ENCODE data around the gene TNFRSF8.
"Not testable (repeated sequence)": the region's sequence is repeated elsewhere in the genome, so short reads cannot be mapped to it uniquely, and the experiment has no call there.

The TNFRSF8 gene

DNA sequence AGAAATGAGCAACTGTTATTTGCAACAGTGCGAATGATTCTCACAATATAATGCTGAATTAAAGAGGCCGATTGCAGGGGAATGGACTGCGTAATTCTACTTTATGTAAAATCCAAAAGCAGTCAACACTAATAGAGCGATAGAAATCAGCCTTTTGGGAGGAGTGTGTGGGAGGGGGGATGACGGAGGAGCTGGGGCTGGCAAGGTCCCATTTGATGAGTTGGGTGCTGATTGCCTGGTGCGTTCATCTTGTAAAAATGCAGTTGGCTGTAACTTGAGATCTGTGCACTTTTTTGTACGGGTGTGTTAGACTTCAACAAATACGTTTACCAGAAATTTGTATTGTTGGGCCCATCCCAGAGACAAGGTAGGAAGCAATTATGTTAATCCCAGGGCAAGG, 20.7 kb downstream of the TNFRSF8 start:
- no peak overlapping the region for H3K4me3 ChIP-seq (ENCODE audit: low read depth, low read length)

DNA sequence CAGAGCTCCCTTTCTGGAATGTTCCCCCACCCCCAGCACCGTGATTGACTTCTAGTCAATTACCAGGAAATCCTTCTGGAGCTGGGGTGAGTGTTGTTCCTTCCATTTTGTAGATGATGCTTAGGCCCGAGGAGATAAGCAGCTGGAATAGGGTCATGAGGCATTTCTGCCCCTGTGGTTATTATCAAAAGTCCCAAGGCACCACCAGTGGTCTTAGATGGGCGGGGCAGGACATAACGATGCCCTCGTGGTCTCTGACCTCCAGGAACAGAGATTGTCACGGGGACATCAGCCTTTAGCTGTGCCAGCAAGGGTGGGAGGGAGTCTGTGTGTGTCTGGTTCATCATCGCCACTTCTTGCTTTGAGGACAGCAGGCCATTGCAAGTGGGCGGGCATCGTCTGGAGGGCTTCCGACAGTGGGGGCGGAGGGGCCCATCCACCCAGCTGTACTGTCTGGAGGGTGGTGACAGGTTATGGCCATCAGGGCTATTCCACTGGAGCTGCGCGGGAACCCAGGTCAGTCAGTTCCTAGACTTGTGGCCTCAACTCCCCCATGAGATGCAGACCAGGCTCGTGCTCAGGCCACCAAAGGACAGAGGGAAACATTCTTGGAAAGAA, 22.6 kb downstream of the TNFRSF8 start:
- H3K4me3 ChIP-seq (ENCODE audit: low read depth, low read length): no peak overlapping the region

DNA sequence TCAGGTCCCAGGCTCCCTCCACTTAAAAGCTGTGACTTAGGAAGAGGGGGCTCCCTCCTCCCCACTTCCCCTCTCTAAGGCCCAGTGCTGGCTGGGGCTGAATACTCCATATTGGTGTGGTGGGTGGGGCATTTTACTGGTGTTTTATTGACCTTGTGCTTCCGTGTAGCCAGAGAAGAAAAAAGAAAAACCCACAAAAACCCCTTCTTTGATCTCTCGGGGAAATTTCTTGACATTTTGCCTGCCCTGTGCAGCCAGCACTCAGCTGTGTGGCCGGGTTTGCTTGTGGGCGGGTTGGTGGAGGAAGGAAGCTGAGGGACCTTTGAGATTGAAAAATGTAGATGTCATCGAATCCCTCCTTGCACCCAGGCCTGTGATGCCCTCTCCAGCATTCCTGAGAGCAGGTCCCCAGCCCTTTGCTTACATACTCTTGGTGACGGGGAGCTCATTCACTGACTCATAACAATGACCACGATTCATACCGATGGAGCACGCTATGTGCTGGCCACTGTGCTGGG, 24.8 kb downstream of the TNFRSF8 start:
- H3K4me3 ChIP-seq (ENCODE audit: low read depth, low read length): no peak overlapping the region

DNA sequence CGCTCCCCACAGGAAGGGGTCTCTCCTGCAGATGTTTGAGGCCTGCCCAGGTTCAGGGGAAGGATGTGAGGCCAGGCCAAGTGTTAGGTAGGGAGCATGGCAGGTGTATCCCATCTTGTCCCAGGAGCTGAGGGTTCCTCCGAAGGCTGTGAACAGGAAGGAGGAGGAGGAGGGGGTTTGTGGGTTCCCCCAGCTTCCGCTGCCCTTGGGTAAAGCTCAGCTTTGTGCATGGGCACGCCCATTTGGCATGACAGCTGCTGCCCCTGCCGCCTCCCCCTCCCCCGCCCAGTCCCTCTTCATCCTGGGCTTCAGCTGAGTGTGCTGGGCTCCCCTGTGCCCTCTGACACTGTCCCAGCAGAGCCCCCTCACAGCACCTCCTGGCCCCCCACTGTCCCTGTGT, 25.5 kb downstream of the TNFRSF8 start:
- no peak overlapping the region for H3K4me3 ChIP-seq (ENCODE audit: low read depth, low read length)

DNA sequence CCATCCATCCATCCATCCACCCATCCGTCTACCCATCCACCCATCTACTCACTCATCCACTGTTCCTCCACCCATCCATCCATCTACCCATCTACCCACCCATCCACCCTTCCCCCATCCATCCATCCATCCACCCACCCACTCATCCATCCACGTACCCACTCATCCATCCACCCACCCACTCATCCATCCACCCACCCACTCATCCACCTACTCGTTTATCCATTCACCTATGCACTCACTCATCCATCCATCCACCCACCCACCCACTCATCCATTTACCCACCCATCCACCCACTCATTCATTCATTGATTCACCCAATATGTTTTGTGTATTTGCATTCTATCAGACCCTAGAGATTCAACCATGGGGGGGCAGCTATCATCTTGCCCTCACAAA, 27.2 kb downstream of the TNFRSF8 start:
- H3K4me3 ChIP-seq (ENCODE audit: low read depth, low read length): no peak overlapping the region

DNA sequence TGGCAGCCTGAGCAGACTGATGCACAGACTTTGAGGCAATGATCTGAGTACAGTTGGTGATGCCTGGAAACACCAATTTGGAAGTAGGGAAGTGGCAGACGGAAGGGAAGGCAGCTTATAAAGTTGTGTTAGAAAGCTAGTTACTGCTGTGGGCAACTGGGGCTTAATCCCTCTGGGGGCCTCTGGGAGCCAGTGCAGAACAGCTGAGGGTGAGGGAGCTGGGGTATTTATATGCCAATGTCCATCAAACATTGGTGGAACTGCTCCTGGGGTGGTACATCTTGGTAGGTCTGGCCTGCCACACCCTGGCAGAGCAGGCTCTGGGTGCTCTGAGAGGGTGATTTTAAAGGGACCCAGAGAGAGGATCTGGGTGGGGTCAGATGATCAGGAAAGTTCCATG, 28.1 kb downstream of the TNFRSF8 start:
- H3K4me3 ChIP-seq (ENCODE audit: low read depth, low read length): no peak overlapping the region

DNA sequence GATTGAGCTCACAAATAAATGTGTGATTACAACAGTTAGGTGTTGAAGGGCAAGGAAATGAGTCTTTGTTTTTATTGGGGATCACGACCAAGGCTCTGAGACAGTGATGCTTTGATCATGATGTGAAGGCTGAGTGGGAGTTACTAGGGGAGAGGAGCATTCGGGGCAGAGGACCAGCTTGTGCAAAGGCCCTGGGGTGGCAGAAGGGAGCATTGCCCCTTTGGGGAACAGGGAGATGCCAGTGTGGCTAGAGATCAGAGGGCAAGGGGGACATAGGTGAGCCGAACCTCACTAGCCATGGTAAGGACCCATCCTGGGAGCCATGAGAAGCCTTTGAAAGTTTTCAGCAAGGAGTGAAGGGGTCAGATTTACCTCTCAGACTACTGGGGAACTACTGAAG, 31.1 kb downstream of the TNFRSF8 start:
- H3K4me3 ChIP-seq (ENCODE audit: low read depth, low read length): no peak overlapping the region

DNA sequence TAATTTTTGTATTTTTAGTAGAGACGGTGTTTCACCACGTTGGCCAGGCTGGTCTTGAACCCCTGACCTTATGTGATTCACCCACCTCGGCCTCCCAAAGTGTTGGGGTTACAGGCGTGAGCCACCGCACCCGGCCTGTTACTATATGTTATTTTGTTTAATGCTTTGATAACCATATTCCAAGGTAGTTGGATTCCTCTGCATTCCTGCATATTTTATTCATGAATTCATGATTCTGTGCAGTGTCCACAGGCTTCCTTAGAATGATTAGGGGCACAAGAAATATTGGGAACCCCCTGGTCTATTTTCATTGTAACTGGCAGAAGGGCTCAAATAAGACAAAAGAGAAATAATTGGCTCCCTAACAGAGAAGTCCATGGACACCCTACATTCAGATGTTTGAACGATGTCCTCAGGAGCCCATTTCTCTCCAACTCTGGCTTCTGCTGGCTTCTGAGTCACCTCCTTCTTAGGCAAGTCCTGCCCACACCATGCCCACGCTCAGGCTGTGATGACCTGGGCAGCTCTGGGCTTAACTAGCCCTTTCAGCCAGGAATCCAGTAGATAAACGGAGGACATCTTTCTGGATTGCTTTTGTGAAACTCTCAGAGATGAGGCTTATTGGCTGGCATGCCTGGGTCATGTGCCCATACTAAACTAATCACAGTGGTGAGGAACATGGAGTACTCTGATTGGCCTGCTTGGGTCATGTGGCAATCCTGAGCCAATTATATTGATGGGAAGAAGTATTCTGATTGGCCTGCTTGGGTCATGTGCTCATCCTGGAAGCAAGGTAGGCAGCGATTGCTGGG, 32.6 kb downstream of the TNFRSF8 start:
- no peak overlapping the region for H3K4me3 ChIP-seq (ENCODE audit: low read depth, low read length)

DNA sequence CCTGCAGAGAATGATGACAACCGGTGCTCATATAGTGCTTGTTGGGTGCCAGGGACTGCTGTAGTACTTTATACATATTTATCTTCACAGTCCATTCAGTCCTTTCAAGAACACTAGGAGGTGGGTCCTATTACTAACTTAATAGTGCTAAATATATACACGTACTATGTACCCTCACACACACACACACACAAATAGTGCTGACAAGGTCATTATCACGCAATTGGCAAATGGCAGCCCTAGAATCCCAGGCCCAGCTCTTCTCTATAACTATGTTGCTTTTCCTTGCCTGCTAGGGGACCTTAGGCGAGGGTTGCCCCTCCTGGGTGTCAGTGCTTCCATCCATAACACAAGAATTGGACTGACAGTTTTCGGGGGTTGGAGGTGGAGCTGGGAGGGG, 33.5 kb downstream of the TNFRSF8 start:
- H3K4me3 ChIP-seq (ENCODE audit: low read depth, low read length): no peak overlapping the region

DNA sequence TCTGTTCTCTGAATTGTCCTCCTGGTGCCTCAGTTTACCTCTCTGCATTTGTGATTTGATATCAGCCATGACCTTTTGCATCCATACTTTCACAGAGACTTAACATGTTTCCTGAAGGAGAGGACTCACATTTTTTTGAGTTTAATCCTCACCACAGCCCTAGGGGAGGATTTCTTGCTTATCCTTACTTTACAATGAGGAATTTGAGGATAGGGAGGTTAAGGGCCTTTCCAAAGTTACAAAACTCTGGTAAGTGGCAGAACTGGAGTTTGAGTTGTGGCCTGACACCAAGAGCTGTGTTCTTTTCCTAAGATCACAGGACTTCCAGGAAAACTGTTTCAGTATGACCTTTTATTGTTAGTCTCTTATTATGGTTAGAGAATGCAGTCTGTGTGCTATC, 34.2 kb downstream of the TNFRSF8 start:
- H3K4me3 ChIP-seq (ENCODE audit: low read depth, low read length): no peak overlapping the region

DNA sequence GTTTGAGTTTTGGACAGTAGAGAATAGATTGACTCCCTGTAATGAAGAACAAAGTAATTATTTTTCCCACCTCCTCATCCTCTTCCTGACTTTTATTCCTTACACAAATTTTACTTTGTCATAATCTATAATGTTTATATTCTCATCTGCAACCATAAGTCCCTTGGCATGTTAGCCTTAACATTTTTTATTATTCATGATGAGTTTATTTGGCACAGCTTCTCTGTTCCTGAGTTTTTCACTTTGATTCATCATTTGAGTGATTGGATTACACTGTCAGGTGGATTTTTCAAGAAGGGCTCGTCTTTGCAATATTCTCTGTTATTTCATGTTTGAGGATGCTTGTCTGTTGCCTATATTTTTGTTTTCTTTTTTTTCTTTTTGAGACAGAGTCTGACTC, 35.7 kb downstream of the TNFRSF8 start:
- no peak overlapping the region for H3K4me3 ChIP-seq (ENCODE audit: low read depth, low read length)

DNA sequence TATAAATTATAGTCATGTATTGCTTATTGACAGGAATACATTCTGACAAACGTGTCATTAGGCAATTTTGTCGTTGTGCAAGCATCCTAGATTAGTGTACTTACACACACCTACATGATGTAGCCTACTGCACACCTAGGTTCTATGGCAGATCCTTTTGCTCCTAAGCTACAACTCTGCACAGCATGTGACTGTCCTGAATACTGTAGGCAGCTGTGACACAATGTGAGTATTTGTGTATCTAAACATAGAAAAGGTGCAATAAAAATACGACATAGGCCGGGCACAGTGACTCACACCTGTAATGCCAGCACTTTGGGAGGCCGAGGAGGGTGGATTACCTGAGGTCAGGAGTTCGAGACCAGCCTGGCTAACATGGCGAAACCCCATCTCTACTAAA, 36.5 kb downstream of the TNFRSF8 start:
- no peak overlapping the region for H3K4me3 ChIP-seq (ENCODE audit: low read depth, low read length)

DNA sequence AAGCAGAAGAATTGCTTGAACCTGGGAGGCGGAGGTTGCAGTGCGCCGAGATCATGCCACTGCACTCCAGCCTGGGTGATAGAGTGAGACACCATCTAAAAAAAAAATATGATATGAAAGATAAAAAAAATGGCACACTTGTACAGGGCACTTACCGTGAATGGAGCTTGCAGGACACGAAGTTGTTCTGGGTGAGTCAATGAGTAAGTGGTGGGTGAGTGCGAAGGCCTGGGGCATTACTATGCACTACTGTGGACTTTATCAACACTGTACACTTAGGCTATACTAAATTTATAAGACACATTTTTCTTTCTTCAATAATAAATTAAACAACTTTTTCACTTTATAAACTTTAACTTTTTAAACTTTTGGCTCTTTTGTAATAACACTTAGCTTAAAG, 37.0 kb downstream of the TNFRSF8 start:
- H3K4me3 ChIP-seq (ENCODE audit: low read depth, low read length): no peak overlapping the region

DNA sequence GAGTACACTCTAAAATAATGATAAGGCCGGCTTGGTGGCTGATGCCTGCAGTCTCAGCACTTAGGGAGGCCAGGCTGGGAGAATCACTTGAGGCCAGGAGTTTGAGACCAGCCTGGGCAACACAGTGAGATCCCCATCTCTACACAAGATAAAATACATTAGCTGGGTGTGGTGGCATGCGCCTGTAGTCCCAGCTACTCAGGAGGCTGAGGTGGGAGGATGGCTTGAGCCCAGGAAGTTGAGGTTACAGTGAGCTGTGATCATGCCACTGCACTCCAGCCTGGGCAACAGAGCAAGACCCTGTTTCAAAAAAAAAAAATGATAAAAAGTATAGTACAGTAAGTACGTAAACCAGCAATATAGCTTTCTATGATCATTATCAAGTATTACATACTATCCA, 38.0 kb downstream of the TNFRSF8 start:
- not testable (repeated sequence) for H3K4me3 ChIP-seq (ENCODE audit: low read depth, low read length)

DNA sequence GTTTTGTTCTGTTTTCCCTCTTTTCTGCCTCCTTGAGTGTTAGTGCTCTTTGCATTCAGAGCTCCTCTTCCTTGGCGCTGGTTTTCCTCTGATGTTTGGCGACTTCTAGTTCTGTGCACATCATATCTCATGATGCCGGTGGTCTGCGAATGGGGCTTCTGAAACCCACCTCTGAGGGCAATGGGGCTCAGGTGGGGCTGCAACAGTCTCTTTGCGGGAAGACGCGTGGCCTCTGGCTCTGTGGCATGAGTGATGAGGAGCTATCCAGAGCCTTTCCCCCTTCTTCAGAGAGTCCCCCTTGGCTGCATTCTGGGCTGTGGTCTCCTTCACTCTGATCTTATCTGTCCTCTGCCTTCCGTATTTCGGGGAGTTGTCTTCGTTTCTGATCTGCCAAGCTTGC, 39.0 kb downstream of the TNFRSF8 start:
- no peak overlapping the region for H3K4me3 ChIP-seq (ENCODE audit: low read depth, low read length)

DNA sequence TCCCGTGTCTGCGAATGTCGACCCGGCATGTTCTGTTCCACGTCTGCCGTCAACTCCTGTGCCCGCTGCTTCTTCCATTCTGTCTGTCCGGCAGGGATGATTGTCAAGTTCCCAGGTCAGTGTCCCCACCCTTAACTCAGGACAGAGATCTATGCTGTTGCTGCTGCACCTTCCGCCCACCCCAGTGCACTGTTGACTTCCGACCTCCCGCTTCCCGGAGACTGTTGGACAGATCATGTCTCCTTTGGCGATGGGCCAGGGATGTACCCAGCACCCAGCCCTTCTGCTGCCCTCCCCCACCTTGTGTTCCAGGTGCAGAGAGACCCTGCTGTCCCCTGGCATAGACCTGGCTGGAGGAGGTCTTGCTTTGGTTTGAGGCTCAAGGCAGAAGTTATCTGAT, 41.3 kb downstream of the TNFRSF8 start:
- no peak overlapping the region for H3K4me3 ChIP-seq (ENCODE audit: low read depth, low read length)

DNA sequence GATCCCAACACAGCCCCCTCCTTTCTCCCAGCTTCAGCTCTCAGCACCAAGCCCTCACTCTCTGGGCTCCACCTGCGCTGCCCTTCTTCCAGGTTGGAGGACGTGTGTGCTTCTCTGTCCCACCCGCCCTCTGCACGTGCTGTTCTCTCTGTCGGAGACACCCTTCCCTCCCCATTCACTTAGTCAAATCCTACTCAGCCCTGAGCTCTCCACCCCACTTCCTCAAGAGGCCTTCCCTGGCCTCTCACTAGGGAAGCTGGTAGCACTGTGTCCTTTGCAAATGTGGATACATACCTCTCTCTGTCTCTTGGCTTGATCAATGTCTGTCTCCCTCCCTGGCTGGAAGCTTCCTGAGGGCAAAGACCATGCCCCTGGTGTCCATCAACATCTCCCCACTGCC, 43.0 kb downstream of the TNFRSF8 start:
- no peak overlapping the region for H3K4me3 ChIP-seq (ENCODE audit: low read depth, low read length)

DNA sequence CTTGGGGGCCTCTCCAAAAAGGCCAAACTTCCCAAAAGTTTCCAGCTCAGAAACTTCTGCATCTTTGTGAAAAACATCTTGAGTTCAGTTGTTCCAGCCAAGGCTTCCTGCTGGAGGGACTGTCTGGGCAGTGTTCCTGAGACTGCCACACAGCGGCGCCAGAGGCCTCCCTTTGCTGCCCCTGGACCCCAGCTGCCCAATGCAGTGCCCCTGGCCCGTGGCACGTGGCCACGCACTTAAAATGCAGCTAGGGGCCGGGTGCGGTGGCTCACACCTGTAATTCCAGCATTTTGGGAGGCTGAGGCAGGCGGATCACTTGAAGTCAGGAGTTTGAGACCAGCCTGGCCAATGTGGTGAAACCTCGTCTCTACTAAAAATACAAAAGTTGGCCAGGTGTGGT, 43.8 kb downstream of the TNFRSF8 start:
- not testable (repeated sequence) for H3K4me3 ChIP-seq (ENCODE audit: low read depth, low read length)

DNA sequence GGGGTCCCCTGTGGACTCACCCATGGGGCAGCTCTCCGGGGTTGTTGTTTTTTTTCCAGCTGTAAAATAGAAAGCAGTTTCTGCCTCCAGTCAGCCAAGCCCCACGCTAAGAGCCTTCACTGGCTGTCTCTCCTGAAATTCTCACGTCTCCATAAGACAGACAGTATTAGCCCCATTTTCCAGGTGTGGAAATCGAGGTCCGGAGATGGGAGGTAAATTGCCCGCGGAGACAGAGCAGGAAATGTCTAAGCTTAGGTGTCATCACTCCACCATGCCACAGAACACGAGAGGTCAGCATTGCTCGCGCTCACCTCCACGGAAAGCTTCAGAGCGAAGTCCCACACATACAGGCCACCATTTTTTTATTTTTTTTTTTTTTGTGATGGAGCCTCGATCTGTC, 44.6 kb downstream of the TNFRSF8 start:
- H3K4me3 ChIP-seq (ENCODE audit: low read depth, low read length): no peak overlapping the region

DNA sequence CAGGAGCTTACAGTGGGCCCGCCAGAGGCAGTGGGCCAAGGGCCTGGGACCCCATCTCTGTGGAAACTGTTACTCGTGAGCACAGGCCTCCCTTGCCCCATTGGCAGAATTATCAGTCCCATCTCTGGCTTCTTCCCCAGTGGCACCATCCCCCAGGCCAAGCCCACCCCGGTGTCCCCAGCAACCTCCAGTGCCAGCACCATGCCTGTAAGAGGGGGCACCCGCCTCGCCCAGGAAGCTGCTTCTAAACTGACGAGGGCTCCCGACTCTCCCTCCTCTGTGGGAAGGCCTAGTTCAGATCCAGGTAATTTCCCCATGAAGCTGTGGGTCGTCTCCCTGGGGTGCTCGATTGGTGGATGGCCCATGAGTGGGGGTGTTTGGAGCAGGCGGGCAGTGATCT, 46.8 kb downstream of the TNFRSF8 start:
- H3K4me3 ChIP-seq (ENCODE audit: low read depth, low read length): no peak overlapping the region

DNA sequence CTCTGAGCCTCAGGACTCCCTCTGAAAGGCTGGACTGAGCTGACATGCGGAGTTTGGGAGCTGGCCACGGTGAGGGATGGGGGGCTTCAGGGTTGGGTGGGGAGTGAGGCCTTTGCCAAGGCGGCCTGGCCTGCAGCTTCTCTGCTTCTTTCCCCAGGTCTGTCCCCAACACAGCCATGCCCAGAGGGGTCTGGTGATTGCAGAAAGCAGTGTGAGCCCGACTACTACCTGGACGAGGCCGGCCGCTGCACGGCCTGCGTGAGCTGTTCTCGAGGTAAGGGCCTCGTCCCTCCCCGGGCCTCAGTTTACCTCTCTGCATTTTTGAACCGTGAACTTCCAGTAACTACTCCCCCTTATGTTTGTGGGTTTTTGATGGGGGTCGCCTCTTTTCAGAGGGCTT, 48.6 kb downstream of the TNFRSF8 start:
- no peak overlapping the region for H3K4me3 ChIP-seq (ENCODE audit: low read depth, low read length)

DNA sequence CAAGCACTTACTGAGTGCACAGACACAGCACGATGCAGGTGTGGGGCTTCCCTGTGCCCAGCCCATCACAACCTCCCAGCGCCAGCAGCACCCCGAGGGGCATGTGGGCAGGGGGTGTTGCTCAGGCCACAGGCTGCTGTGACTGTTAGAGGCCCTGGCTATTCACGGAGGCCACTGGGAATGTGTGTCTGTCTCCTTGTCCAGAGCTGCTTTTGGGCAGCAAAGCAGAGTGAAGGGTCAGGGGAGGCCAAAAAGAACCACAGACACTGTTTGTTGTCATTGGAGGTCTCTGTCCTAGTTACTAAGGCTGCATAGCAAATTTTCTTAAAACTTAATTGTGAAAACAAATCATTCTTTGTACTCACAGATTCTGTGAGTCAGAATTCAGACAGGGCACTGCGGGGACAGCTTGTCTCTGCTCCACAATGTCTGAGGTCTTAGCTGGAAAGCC, 49.6 kb downstream of the TNFRSF8 start:
- H3K4me3 ChIP-seq (ENCODE audit: low read depth, low read length): no peak overlapping the region
